Neural progenitor cell (in vitro differentiated cells): Measurements from ENCODE around the gene HERC6. TPM values are rescaled to one million over a fixed set of nuclear protein-coding genes. Genes with fewer than 3 reads are reported as not detected.

Experiments used
- small RNA-seq: library from RNA; depleted of rRNA; stranded (forward); fragments of <200 nt; gene quantifications from one replicate; pipeline ENCODE3, GENCODE V24; 2015
- total RNA-seq: library from RNA; depleted of rRNA; stranded (reverse); fragments of >200 nt; gene quantifications from 2 replicates; pipeline ENCODE4 v1.2.3, GENCODE V29; 2015; ENCODE audit warnings: low replicate concordance

Gene HERC6
- total RNA-seq, 1 donor from 2014 or later = 0.24 TPM

Small RNA genes lying within 50 kb of the gene (small RNA-seq; reads per million reads assigned to genes)
- not detected for gene RF00019

Other genes with a start within 250 kb of the HERC6 start
- gene ABCG2, start 220.2 kb upstream of the HERC6 start, total RNA-seq = 0.62 and 2.4 TPM in 2 replicates
- 6.4 and 7.3 TPM in 2 replicates for gene PPM1K, start 94.3 kb upstream of the HERC6 start, total RNA-seq
- gene HERC5, start 78.3 kb downstream of the HERC6 start, total RNA-seq = 4.1 and 6.6 TPM in 2 replicates
- gene PYURF, start 144.9 kb downstream of the HERC6 start, total RNA-seq = 87.1 and 106 TPM in 2 replicates
- gene HERC3, start 213.6 kb downstream of the HERC6 start, total RNA-seq = 2.3 and 4.1 TPM in 2 replicates